Measurements from ENCODE around the gene BCORL1. TPM values are rescaled to one million over a fixed set of nuclear protein-coding genes. Genes with fewer than 3 reads are reported as not detected.

Gene BCORL1
- total RNA-seq, 1 experiment from 2014 or later, result 30.8 TPM

- Histone ChIP-seq H4K20me1 (ENCODE audit: insufficient read depth) (no peaks in the 10 kb centered on the region), H2AFZ (ENCODE audit: low read depth, low read length, poor library complexity, severe bottlenecking) (no peak overlapping the region), H3K36me3 (ENCODE audit: control insufficient read depth in 1 of 2, insufficient read depth in 2 of 2, low read length in 2 of 2) (no peaks in the 10 kb centered on the region; a peak in 2 of 4 replicates), H3K4me2 (ENCODE audit: low read length) (no peak overlapping the region), H3K9ac (ENCODE audit: low read length) (no peak overlapping the region), H3K9me3 (ENCODE audit: control insufficient read depth in 1 of 2, insufficient read depth in 1 of 2, low read depth in 1 of 2, low read length in 2 of 2) (no peaks in the 10 kb centered on the region), H3K27ac (ENCODE audit: low read depth, low read length) (no peak overlapping the region), H3K4me3 (replicated peaks in 1 of 2; ENCODE audit: low read depth in 1 of 2, low read length in 2 of 2) (no peak overlapping the region), H3K79me2 (ENCODE audit: insufficient read depth, low read length) (peaks cover 22% of the 10 kb centered on the region), H3K9me2 (ENCODE audit: insufficient read depth) (no peaks in the 10 kb centered on the region), H3K4me1 (ENCODE audit: control insufficient read depth in 1 of 2, insufficient read depth in 2 of 2, low read length in 2 of 2) (no peaks in the 10 kb centered on the region), H3K27me3 (ENCODE audit: insufficient read depth, low read length) (no peaks in the 10 kb centered on the region)
- no TSS peak for BruUV-seq (replicated peaks)
- DNase-seq (ENCODE audit: low read depth, low spot score) (no peak), ATAC-seq (no peak)
- ChIA-PET CTCF (no interaction called here), POLR2A (no interaction called here), RAD21 (ENCODE audit: low non-redundant PET in 1 of 2, low total read pairs in 2 of 2, uncharacterized antibody in 2 of 2, unreplicated experiment in 2 of 2) (no interaction called here)
- intact Hi-C loops (cut with micrococcal nuclease), result no loop called here
- TF ChIP-seq ATF3 (IDR thresholded peaks at IDR 0.05) (no peak), RAD21 (IDR thresholded peaks at IDR 0.05; ENCODE audit: low read depth) (no peak), CEBPB (IDR thresholded peaks at IDR 0.05; ENCODE audit: low read depth) (no peak)
Measured at GRCh38 chrX:130014356-130014755, 31.9 kb downstream of the BCORL1 start.

- ChIA-PET CTCF (no interaction called here), RAD21 (ENCODE audit: low non-redundant PET in 1 of 2, low total read pairs in 2 of 2, uncharacterized antibody in 2 of 2, unreplicated experiment in 2 of 2) (no interaction called here), POLR2A (no interaction called here)
- Histone ChIP-seq H3K9ac (ENCODE audit: low read length) (no peak overlapping the region), H3K4me2 (ENCODE audit: low read length) (no peak overlapping the region), H3K27me3 (ENCODE audit: insufficient read depth, low read length) (no peaks in the 10 kb centered on the region), H4K20me1 (ENCODE audit: insufficient read depth) (no peaks in the 10 kb centered on the region), H3K9me2 (ENCODE audit: insufficient read depth) (no peaks in the 10 kb centered on the region), H3K4me1 (ENCODE audit: control insufficient read depth in 1 of 2, insufficient read depth in 2 of 2, low read length in 2 of 2) (no peaks in the 10 kb centered on the region), H3K79me2 (ENCODE audit: insufficient read depth, low read length) (peaks cover 26% of the 10 kb centered on the region), H3K36me3 (ENCODE audit: control insufficient read depth in 1 of 2, insufficient read depth in 2 of 2, low read length in 2 of 2) (no peaks in the 10 kb centered on the region; a peak in 2 of 4 replicates), H3K4me3 (replicated peaks in 1 of 2; ENCODE audit: low read depth in 1 of 2, low read length in 2 of 2) (no peak overlapping the region), H2AFZ (ENCODE audit: low read depth, low read length, poor library complexity, severe bottlenecking) (no peak overlapping the region), H3K27ac (ENCODE audit: low read depth, low read length) (no peak overlapping the region), H3K9me3 (ENCODE audit: control insufficient read depth in 1 of 2, insufficient read depth in 1 of 2, low read depth in 1 of 2, low read length in 2 of 2) (no peaks in the 10 kb centered on the region)
- TF ChIP-seq EZH2phosphoT487 (IDR thresholded peaks at IDR 0.05; ENCODE audit: borderline replicate concordance), result no peak
- no TSS peak for BruUV-seq (replicated peaks)
- ATAC-seq, result no peak
- intact Hi-C loops (cut with micrococcal nuclease), result no loop called here
- DNase-seq (ENCODE audit: low read depth, low spot score), result no peak
Measured at GRCh38 chrX:130014770-130015169, 32.3 kb downstream of the BCORL1 start.
